MM.1S (cell line): Measurements from ENCODE around the gene SPOCK1.

ENCODE experiments used
- DNase-seq: peaks from one replicate; pipeline ENCODE4 v3.0.0-alpha.2; 2015
- H2AFZ ChIP-seq: fragments of 300-600 bp; sonication (generic); 2 replicates; pipeline ENCODE4 v1.6.0; 2016; ENCODE audit warnings: antibody characterized with exemption, low read length
- H3F3A ChIP-seq: fragments of 300-600 bp; sonication (generic); 2 replicates; pipeline ENCODE4 v1.6.1; 2016; ENCODE audit warnings: mild to moderate bottlenecking, antibody characterized with exemption, low read length, moderate library complexity, mixed read lengths; ENCODE audit not compliant: insufficient read depth
- H3K27ac ChIP-seq: fragments of 300-600 bp; sonication (generic); 2 replicates; pipeline ENCODE4 v1.5.1; 2016; ENCODE audit warnings: mild to moderate bottlenecking, low read length
- H3K27me3 ChIP-seq: fragments of 300-600 bp; sonication (generic); replicated peaks from 2 replicates; pipeline ENCODE4 v1.6.0; 2016; ENCODE audit warnings: low read length; ENCODE audit not compliant: insufficient read depth
- H3K36me3 ChIP-seq: fragments of 300-600 bp; sonication (generic); replicated peaks from 2 replicates; pipeline ENCODE4 v1.6.1; 2016; ENCODE audit warnings: mild to moderate bottlenecking, low read length, mixed read lengths; ENCODE audit not compliant: insufficient read depth
- H3K4me1 ChIP-seq: fragments of 300-600 bp; sonication (generic); 2 replicates; pipeline ENCODE4 v1.6.1; 2016; ENCODE audit warnings: low read length, mixed read lengths
- H3K4me2 ChIP-seq: fragments of 300-600 bp; sonication (generic); 2 replicates; pipeline ENCODE4 v1.6.0; 2016; ENCODE audit warnings: low read depth, low read length
- H3K4me3 ChIP-seq: fragments of 300-600 bp; sonication (generic); 2 replicates; pipeline ENCODE4 v1.5.1; 2016; ENCODE audit warnings: low read length, mixed read lengths
- H3K79me2 ChIP-seq: fragments of 300-600 bp; sonication (generic); 2 replicates; pipeline ENCODE4 v1.6.1; 2016; ENCODE audit warnings: mixed run types, low read length, mixed read lengths
- H3K9ac ChIP-seq: fragments of 300-600 bp; sonication (generic); 2 replicates; pipeline ENCODE4 v1.6.1; 2016; ENCODE audit warnings: low read length, mixed read lengths
- H3K9me2 ChIP-seq: fragments of 300-600 bp; sonication (generic); replicated peaks from 2 replicates; pipeline ENCODE4 v1.6.1; 2016; ENCODE audit warnings: mild to moderate bottlenecking, low read length, mixed read lengths; ENCODE audit not compliant: insufficient read depth
- H3K9me3 ChIP-seq: fragments of 300-600 bp; sonication (generic); replicated peaks from 2 replicates; pipeline ENCODE4 v1.6.1; 2016; ENCODE audit warnings: mild to moderate bottlenecking, low read length, mixed read lengths; ENCODE audit not compliant: insufficient read depth
- H4K20me1 ChIP-seq: fragments of 300-600 bp; sonication (generic); 2 replicates; pipeline ENCODE4 v1.6.1; 2016; ENCODE audit warnings: mild to moderate bottlenecking, low read length, moderate library complexity, mixed read lengths; ENCODE audit not compliant: insufficient read depth
- CTCF ChIP-seq: fragments of 300-600 bp; sonication (generic); IDR thresholded peaks from 2 replicates; pipeline ENCODE4 v1.5.1; 2016; ENCODE audit warnings: antibody characterized with exemption, low read length, mixed read lengths
- EZH2 ChIP-seq: fragments of 300-600 bp; sonication (generic); optimal IDR thresholded peaks from 2 replicates; pipeline ENCODE3; 2017; ENCODE audit warnings: low read depth, mild to moderate bottlenecking, antibody characterized with exemption, low read length, mixed read lengths
- EZH2phosphoT487 ChIP-seq: fragments of 300-600 bp; sonication (generic); IDR thresholded peaks from 2 replicates; pipeline ENCODE4 v1.6.1; 2018; ENCODE audit warnings: antibody characterized with exemption, low read length

SPOCK1 gene

GRCh38 chr5:137055271-137055872 is 443.8 kb downstream of the SPOCK1 start:
- Histone ChIP-seq H3K4me2 (no peak overlapping the region; the same call in 1 of the 2 replicates), H3K36me3 (no peaks in the 10 kb centered on the region), H3K4me1 (peaks cover 15% of the 10 kb centered on the region), H3K9me2 (no peaks in the 10 kb centered on the region), H2AFZ (no peak overlapping the region), H4K20me1 (no peaks in the 10 kb centered on the region), H3K27me3 (peaks cover 25% of the 10 kb centered on the region; the same call in 1 of the 2 replicates), H3K4me3 (no peak overlapping the region), H3K27ac (no peak overlapping the region), H3K79me2 (no peaks in the 10 kb centered on the region), H3K9ac (no peak overlapping the region), H3F3A (no peaks in the 10 kb centered on the region), H3K9me3 (no peaks in the 10 kb centered on the region)
- DNase-seq, result no peak
- TF ChIP-seq EZH2phosphoT487 (no peak), CTCF (no peak), EZH2 (no peak)

GRCh38 chr5:137054792-137055191 is 444.3 kb downstream of the SPOCK1 start:
- no peak overlapping the region for H3K27ac ChIP-seq
- no peaks in the 10 kb centered on the region for H3K9me2 ChIP-seq
- no peak overlapping the region for H2AFZ ChIP-seq
- H3K4me1 ChIP-seq, result peaks cover 15% of the 10 kb centered on the region
- H3K79me2 ChIP-seq, result no peaks in the 10 kb centered on the region
- peak; percentile 60 for DNase-seq
- no peaks in the 10 kb centered on the region for H4K20me1 ChIP-seq
- peak overlapping the region; percentile 24; the same call in 1 of the 2 replicates for H3K4me2 ChIP-seq
- no peaks in the 10 kb centered on the region for H3F3A ChIP-seq
- H3K36me3 ChIP-seq, result no peaks in the 10 kb centered on the region
- H3K27me3 ChIP-seq, result peaks cover 25% of the 10 kb centered on the region; the same call in 1 of the 2 replicates
- TF ChIP-seq EZH2phosphoT487 (no peak), CTCF (no peak), EZH2 (no peak)
- H3K9ac ChIP-seq, result no peak overlapping the region
- H3K9me3 ChIP-seq, result no peaks in the 10 kb centered on the region
- H3K4me3 ChIP-seq, result no peak overlapping the region

- Histone ChIP-seq H3K9me2 (no peaks in the 10 kb centered on the region), H3K36me3 (no peaks in the 10 kb centered on the region), H3F3A (no peaks in the 10 kb centered on the region), H2AFZ (no peak overlapping the region), H3K79me2 (no peaks in the 10 kb centered on the region), H3K27ac (no peak overlapping the region), H3K9ac (no peak overlapping the region), H3K4me3 (no peak overlapping the region), H3K27me3 (peaks cover 25% of the 10 kb centered on the region; the same call in 1 of the 2 replicates), H4K20me1 (no peaks in the 10 kb centered on the region), H3K4me2 (peak overlapping the region; percentile 24; the same call in 1 of the 2 replicates), H3K9me3 (no peaks in the 10 kb centered on the region), H3K4me1 (peaks cover 15% of the 10 kb centered on the region)
- TF ChIP-seq EZH2phosphoT487, result no peak
- no peak for TF ChIP-seq EZH2
- TF ChIP-seq CTCF, result no peak
- peak; percentile 36 for DNase-seq
Measured at GRCh38 chr5:137054335-137054734, 444.8 kb downstream of the SPOCK1 start.
